Fibroblast of lung (primary cell): ENCODE data around the gene KITLG. TPM values are rescaled to one million over a fixed set of nuclear protein-coding genes. Genes with fewer than 3 reads are reported as not detected.

Source experiments
- DNase-seq, 2 donors: peaks; one replicate each; pipeline versions ENCODE4 v3.0.0 to v3.0.0-alpha.2; 2010; ENCODE audit warnings: low read depth in 2 of 2
- H2AFZ ChIP-seq: 2 replicates; pipeline ENCODE4 v1.5.1; 2012; ENCODE audit warnings: low read length, control low read depth, inconsistent platforms
- H3K27ac ChIP-seq: 2 replicates; pipeline ENCODE4 v1.5.1; 2011; ENCODE audit warnings: low read length, control low read depth; ENCODE audit not compliant: insufficient read depth
- H3K27me3 ChIP-seq: 2 replicates; pipeline ENCODE4 v1.5.1; 2011; ENCODE audit warnings: mild to moderate bottlenecking, low read length; ENCODE audit not compliant: control insufficient read depth, insufficient read depth
- H3K36me3 ChIP-seq: 2 replicates; pipeline ENCODE4 v1.5.1; 2011; ENCODE audit warnings: low read length; ENCODE audit not compliant: control insufficient read depth, insufficient read depth
- H3K4me1 ChIP-seq: 2 replicates; pipeline ENCODE4 v1.5.1; 2011; ENCODE audit warnings: low read length; ENCODE audit not compliant: control insufficient read depth, insufficient read depth; ENCODE audit errors: extremely low read depth
- H3K4me2 ChIP-seq: 2 replicates; pipeline ENCODE4 v1.5.1; 2011; ENCODE audit warnings: low read length, control low read depth; ENCODE audit not compliant: insufficient read depth; ENCODE audit errors: extremely low read depth
- H3K4me3 ChIP-seq, 4 experiments: fragments of 200-600 bp in 1 of 4; sonication (generic) in 1 of 4; replicated peaks in 1 of 4; 2 replicates each; pipeline ENCODE4 v1.5.1; 2011 to 2016; ENCODE audit warnings: low read length in 4 of 4, low read depth in 3 of 4, mild to moderate bottlenecking in 3 of 4, control low read depth in 2 of 4, inconsistent platforms in 1 of 4, mixed read lengths in 1 of 4; ENCODE audit not compliant: insufficient read depth in 1 of 4; ENCODE audit errors: control extremely low read depth in 1 of 4
- H3K79me2 ChIP-seq: 2 replicates; pipeline ENCODE4 v1.5.1; 2012; ENCODE audit warnings: mild to moderate bottlenecking, low read length, inconsistent platforms; ENCODE audit not compliant: control insufficient read depth, insufficient read depth
- H3K9ac ChIP-seq: 2 replicates; pipeline ENCODE4 v1.5.1; 2011; ENCODE audit warnings: mild to moderate bottlenecking, low read length, control low read depth; ENCODE audit not compliant: insufficient read depth
- H3K9me3 ChIP-seq: 2 replicates; pipeline ENCODE4 v1.5.1; 2012; ENCODE audit warnings: low read depth, low read length; ENCODE audit not compliant: control insufficient read depth, insufficient read depth
- H4K20me1 ChIP-seq: 2 replicates; pipeline ENCODE4 v1.5.1; 2011; ENCODE audit warnings: low read length; ENCODE audit not compliant: control insufficient read depth, insufficient read depth; ENCODE audit errors: extremely low read depth
- CTCF ChIP-seq, 2 donors: IDR thresholded peaks in 1 of 2; conservative IDR thresholded peaks in 1 of 2; 1 replicate in 1 of 2; 2 replicates in 1 of 2; pipeline ENCODE4 v1.5.1; 2011 to 2012; ENCODE audit warnings: low read length in 2 of 2, control low read depth in 1 of 2, inconsistent platforms in 1 of 2, low read depth in 1 of 2, mild to moderate bottlenecking in 1 of 2
- EZH2 ChIP-seq: IDR thresholded peaks from 2 replicates; pipeline ENCODE4 v1.5.1; 2012; ENCODE audit warnings: low read length, control low read depth, mild to moderate bottlenecking; ENCODE audit errors: missing control alignments
- polyA plus RNA-seq, 2 donors: library from polyadenylated mRNA; depleted of rRNA in 1 of 2; stranded (reverse) in 1 of 2; unstranded in 1 of 2; fragments of >200 nt; gene quantifications; 2 replicates each; pipeline ENCODE4 v1.2.1, GENCODE V29; 2011 to 2012; ENCODE audit warnings: missing spikeins in 1 of 2
- total RNA-seq: library from RNA; depleted of rRNA; stranded (reverse); fragments of >200 nt; gene quantifications from 2 replicates; pipeline ENCODE4 v1.2.1, GENCODE V29; 2014

The KITLG gene
- total and polyA plus RNA-seq, 2 donors (not counting 1 experiment from before 2014, with no cell fraction given), result 64.6 to 132 TPM

GRCh38 chr12:88450136-88450535 is 130.1 kb downstream of the KITLG start:
- H3K27ac ChIP-seq, result no peak overlapping the region

GRCh38 chr12:88448337-88448915 is 131.8 kb downstream of the KITLG start:
- Histone ChIP-seq H3K27ac (no peak overlapping the region), H4K20me1 (no peaks in the 10 kb centered on the region), H3K9me3 (no peaks in the 10 kb centered on the region), H3K4me3 (no peak overlapping the region), H3K36me3 (no peaks in the 10 kb centered on the region), H3K4me2 (no peak overlapping the region), H3K27me3 (no peaks in the 10 kb centered on the region), H3K79me2 (no peaks in the 10 kb centered on the region), H3K4me1 (no peaks in the 10 kb centered on the region), H3K9ac (no peak overlapping the region), H2AFZ (no peak overlapping the region)
- no peak for DNase-seq
- TF ChIP-seq EZH2 (no peak), CTCF (conservative IDR thresholded peaks at IDR 0.05 in 1 of 2, IDR thresholded peaks at IDR 0.05 in 1 of 2; ENCODE audit: low read depth in 1 of 2, low read length in 2 of 2) (no peak)

More at GRCh38 chr12:88450136-88450535, 130.1 kb downstream of the KITLG start:
- Histone ChIP-seq H3K79me2 (no peaks in the 10 kb centered on the region), H4K20me1 (no peaks in the 10 kb centered on the region), H3K4me3 (no peak overlapping the region), H2AFZ (no peak overlapping the region), H3K4me1 (no peaks in the 10 kb centered on the region), H3K9me3 (no peaks in the 10 kb centered on the region), H3K4me2 (no peak overlapping the region), H3K36me3 (no peaks in the 10 kb centered on the region), H3K9ac (no peak overlapping the region), H3K27me3 (no peaks in the 10 kb centered on the region)
- DNase-seq, result peak in 1 of 2 donors; percentile 35
- TF ChIP-seq CTCF (conservative IDR thresholded peaks at IDR 0.05 in 1 of 2, IDR thresholded peaks at IDR 0.05 in 1 of 2; ENCODE audit: low read depth in 1 of 2, low read length in 2 of 2), result no peak
- no peak for TF ChIP-seq EZH2

GRCh38 chr12:88445705-88446394 is 134.4 kb downstream of the KITLG start:
- Histone ChIP-seq H4K20me1 (no peaks in the 10 kb centered on the region), H3K27me3 (no peaks in the 10 kb centered on the region), H3K36me3 (no peaks in the 10 kb centered on the region), H3K9me3 (no peaks in the 10 kb centered on the region), H3K27ac (no peak overlapping the region), H3K79me2 (no peaks in the 10 kb centered on the region), H3K4me3 (no peak overlapping the region), H3K4me2 (no peak overlapping the region), H3K4me1 (no peaks in the 10 kb centered on the region), H3K9ac (no peak overlapping the region), H2AFZ (no peak overlapping the region)
- TF ChIP-seq EZH2 (no peak), CTCF (conservative IDR thresholded peaks at IDR 0.05 in 1 of 2, IDR thresholded peaks at IDR 0.05 in 1 of 2; ENCODE audit: low read depth in 1 of 2, low read length in 2 of 2) (no peak)
- DNase-seq, result peak in 1 of 2 donors; percentile 24
